HepG2 (cell line): ENCODE measurements around the gene CNOT8. TPM values are rescaled to one million over a fixed set of nuclear protein-coding genes. Genes with fewer than 3 reads are reported as not detected.

Source experiments
- ATF7 ChIP-seq, 2 experiments: fragments of 450-650 bp in 1 of 2; sonication (generic) in 1 of 2; formaldehyde crosslinking in 1 of 2; IDR thresholded peaks; 2 replicates each; pipeline versions ENCODE4 v1.4.0 to v1.6.1; 2016 to 2020; ENCODE audit warnings: antibody characterized with exemption in 1 of 2, mild to moderate bottlenecking in 1 of 2, missing genetic modification reagents in 1 of 2
- FOXA1 ChIP-seq, 2 experiments: fragments of 450-650 bp in 1 of 2; sonication (generic) in 1 of 2; formaldehyde crosslinking in 1 of 2; IDR thresholded peaks; 2 replicates each; pipeline versions ENCODE4 v1.4.0 to v1.6.1; 2016 to 2020; ENCODE audit warnings: missing genetic modification reagents in 1 of 2
- NONO ChIP-seq, 2 experiments: fragments of 450-650 bp in 1 of 2; sonication (generic) in 1 of 2; formaldehyde crosslinking in 1 of 2; IDR thresholded peaks in 1 of 2; conservative IDR thresholded peaks in 1 of 2; 2 replicates each; pipeline versions ENCODE4 v1.6.1 to v1.8.0; 2017 to 2022; ENCODE audit warnings: mild to moderate bottlenecking in 1 of 2, missing genetic modification reagents in 1 of 2, moderate library complexity in 1 of 2
- PRDM15 ChIP-seq: sonication (generic); formaldehyde crosslinking; IDR thresholded peaks from 2 replicates; pipeline ENCODE4 v1.4.0; 2020; ENCODE audit warnings: missing genetic modification reagents
- ZNF354B ChIP-seq: sonication (generic); formaldehyde crosslinking; IDR thresholded peaks from 2 replicates; pipeline ENCODE4 v1.8.0; 2022; ENCODE audit warnings: mild to moderate bottlenecking, missing genetic modification reagents
- ZNF557 ChIP-seq: sonication (generic); formaldehyde crosslinking; IDR thresholded peaks from 2 replicates; pipeline ENCODE4 v1.4.0; 2020; ENCODE audit warnings: missing genetic modification reagents
- ZSCAN31 ChIP-seq: sonication (generic); formaldehyde crosslinking; IDR thresholded peaks from 2 replicates; pipeline ENCODE4 v1.5.0; 2020; ENCODE audit warnings: low read depth, mild to moderate bottlenecking, missing genetic modification reagents
- polyA plus RNA-seq, 8 experiments: library from polyadenylated mRNA; depleted of rRNA in 3 of 8; stranded (reverse) in 7 of 8; unstranded in 1 of 8; fragments of >200 nt; fragmentation: Illumina TruSeq in 4 of 8; extraction: Trizol in 4 of 8; gene quantifications; 2 replicates each; pipeline versions ENCODE4 v1.2.1 to v1.2.3, GENCODE V29; 2011 to 2016; ENCODE audit warnings: low read depth in 4 of 8, missing spikeins in 1 of 8, mixed read lengths in 1 of 8; ENCODE audit not compliant: insufficient read depth in 1 of 8
- total RNA-seq, 5 experiments: library from RNA; depleted of rRNA; stranded (reverse); fragments of >200 nt; fragmentation: Illumina TruSeq; extraction: Trizol; gene quantifications; 2 replicates each; pipeline ENCODE4 v1.2.3, GENCODE V29; 2016; ENCODE audit warnings: low read depth in 1 of 5

The CNOT8 gene
- total and polyA plus RNA-seq, 2 of the 13 experiments (the other 11 are each of a cell fraction or from before 2014, with no cell fraction given) = 37.1 to 74.9 TPM

- TF ChIP-seq FOXA1 (IDR thresholded peaks at IDR 0.05) (no peak), FOXA1 (CRISPR knock-in tag; IDR thresholded peaks at IDR 0.05) (peak; percentile 91), ZNF557 (no peak), NONO (IDR thresholded peaks at IDR 0.05) (no peak), NONO (CRISPR knock-in tag; conservative IDR thresholded peaks at IDR 0.05) (0 out of 2 replicates have a peak, but pooled peaks have one; percentile 50), ZSCAN31 (CRISPR knock-in tag) (peak; percentile 71), ZNF354B (CRISPR knock-in tag) (no peak), ATF7 (IDR thresholded peaks at IDR 0.05) (no peak), ATF7 (CRISPR knock-in tag; IDR thresholded peaks at IDR 0.05) (no peak), PRDM15 (CRISPR knock-in tag) (no peak)
- TF ChIP-seq, all 625 proteins: peak for 166
Observed at GRCh38 chr5:154842689-154843530, 15.5 kb upstream of the CNOT8 start (continued).
